Naive B cell (primary cell): ENCODE data around the gene PLCH2. TPM values are rescaled to one million over a fixed set of nuclear protein-coding genes. Genes with fewer than 3 reads are reported as not detected.
A peak's percentile ranks its signal among the peaks of the same experiment; 100 is the strongest.
"Not testable (repeated sequence)": the region's sequence is repeated elsewhere in the genome, so short reads cannot be mapped to it uniquely, and the experiment has no call there.

Source experiments
- ATAC-seq, 2 donors: fragments of 150-1000 bp; cut with Tn5 transposase; 2 replicates each; pipeline ENCODE4 v1.10.0; 2021; ENCODE audit warnings: low read depth in 2 of 2, mild to moderate bottlenecking in 2 of 2, moderate library complexity in 2 of 2
- DNase-seq: peaks from one replicate; pipeline ENCODE4 v3.0.0; 2022
- H3K27ac Mint-ChIP-seq, 6 donors: one replicate each; pipeline ENCODE4 v1.8.0; 2020 to 2022; ENCODE audit warnings: mild to moderate bottlenecking in 6 of 6, mixed read lengths in 6 of 6, moderate library complexity in 5 of 6, inconsistent platforms in 2 of 6
- H3K27me3 Mint-ChIP-seq, 3 donors: one replicate each; pipeline ENCODE4 v1.8.0; 2021 to 2022; ENCODE audit warnings: mixed read lengths in 3 of 3, mild to moderate bottlenecking in 1 of 3
- H3K36me3 Mint-ChIP-seq, 2 donors: one replicate each; pipeline ENCODE4 v1.8.0; 2020 to 2022; ENCODE audit warnings: mixed read lengths in 2 of 2, inconsistent platforms in 1 of 2, mild to moderate bottlenecking in 1 of 2
- H3K4me1 Mint-ChIP-seq, 3 donors: one replicate each; pipeline ENCODE4 v1.8.0; 2020 to 2022; ENCODE audit warnings: mixed read lengths in 3 of 3, inconsistent platforms in 1 of 3, mild to moderate bottlenecking in 1 of 3, moderate library complexity in 1 of 3
- H3K4me3 Mint-ChIP-seq, 8 donors: one replicate each; pipeline ENCODE4 v1.8.0; 2020 to 2022; ENCODE audit warnings: mild to moderate bottlenecking in 8 of 8, mixed read lengths in 8 of 8, moderate library complexity in 8 of 8, inconsistent platforms in 2 of 8
- H3K9me3 Mint-ChIP-seq, 7 donors: one replicate each; pipeline ENCODE4 v1.8.0; 2020 to 2022; ENCODE audit warnings: mixed read lengths in 7 of 7, mild to moderate bottlenecking in 5 of 7, inconsistent platforms in 2 of 7, moderate library complexity in 1 of 7
- polyA plus RNA-seq, 6 donors: library from polyadenylated mRNA; unstranded; fragments of 300-500 nt; fragmentation: Illumina TruSeq; gene quantifications; one replicate each; pipeline ENCODE4 v1.2.3, GENCODE V29; 2021; ENCODE audit warnings: low read depth in 6 of 6

Gene PLCH2
- polyA plus RNA-seq, 6 donors from 2014 or later: 0.94 to 2.5 (median 1.6) TPM

DNA sequence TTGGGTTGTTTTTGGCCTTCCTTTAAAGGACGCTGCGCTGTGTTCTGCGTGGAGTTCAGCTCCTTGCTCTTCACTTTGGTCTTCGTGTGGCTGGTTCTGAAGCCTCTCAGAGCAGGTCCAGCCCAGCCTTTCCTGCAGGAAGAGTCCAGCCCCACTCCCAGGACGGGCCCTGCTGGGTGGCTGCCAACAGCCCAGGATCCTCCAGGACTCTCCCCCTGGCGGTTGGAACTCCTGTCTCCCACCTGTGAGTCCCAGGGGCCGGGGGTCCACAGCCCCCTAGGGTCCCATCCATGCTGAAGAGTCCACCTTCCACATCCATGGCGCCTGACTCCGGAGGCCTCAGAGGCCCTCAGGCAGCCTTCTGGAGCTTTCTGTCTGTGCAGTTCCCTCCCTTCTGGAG is 75.5 kb downstream of the PLCH2 start:
- Mint-ChIP-seq H3K4me1 (peaks cover 35 to 61% (median 55%) of the 10 kb centered on the region in 3 donors), H3K4me3 (peak overlapping the region in 5 of 8 donors; percentile 12 to 54 (median 36)), H3K27ac (peak overlapping the region; percentile 28 to 97 (median 84))
- H3K27me3 Mint-ChIP-seq, H3K36me3 Mint-ChIP-seq, H3K9me3 Mint-ChIP-seq, ATAC-seq, DNase-seq: not testable (repeated sequence)

GRCh38 chr1:2552189-2552588 is 76.1 kb downstream of the PLCH2 start:
- Mint-ChIP-seq H3K27me3 (no peaks in the 10 kb centered on the region), H3K36me3 (no peaks in the 10 kb centered on the region), H3K4me1 (peaks cover 30 to 62% (median 62%) of the 10 kb centered on the region in 3 donors), H3K27ac (peak overlapping the region in 2 of 6 donors; percentile 45 to 62), H3K4me3 (no peak overlapping the region), H3K9me3 (no peaks in the 10 kb centered on the region)
- ATAC-seq (no peak), DNase-seq (no peak)

DNA sequence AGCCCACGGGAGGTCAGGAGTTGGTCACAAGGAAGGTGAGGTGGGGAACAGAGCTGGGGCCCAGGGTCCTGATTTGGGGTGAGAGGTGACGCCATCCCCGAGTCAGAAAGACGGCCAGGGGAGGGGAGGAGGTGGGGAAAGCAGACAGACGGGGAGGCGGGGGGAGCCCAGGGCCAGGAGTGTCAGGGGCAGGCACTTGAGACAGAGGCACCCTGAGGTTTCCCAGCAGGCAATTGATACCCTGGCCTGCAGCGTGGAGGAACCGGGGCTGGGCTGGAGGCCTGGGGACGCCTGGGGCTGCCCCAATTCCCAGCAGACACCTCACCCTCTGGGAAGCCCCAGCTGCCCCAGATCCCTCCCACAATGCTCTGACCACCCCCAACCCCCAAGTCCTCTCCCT is 77.0 kb downstream of the PLCH2 start:
- DNase-seq, H3K27me3 Mint-ChIP-seq, ATAC-seq, H3K36me3 Mint-ChIP-seq, H3K9me3 Mint-ChIP-seq: not testable (repeated sequence)
- Mint-ChIP-seq H3K4me3 (peak overlapping the region in 1 of 8 donors; percentile 29), H3K4me1 (peaks cover 34 to 61% (median 61%) of the 10 kb centered on the region in 3 donors), H3K27ac (peak overlapping the region in 2 of 6 donors; percentile 12 to 45)

- Mint-ChIP-seq H3K27ac (peak overlapping the region in 4 of 6 donors; percentile 52 to 100 (median 98)), H3K36me3 (no peaks in the 10 kb centered on the region), H3K4me1 (peaks cover 39 to 58% (median 57%) of the 10 kb centered on the region in 3 donors), H3K4me3 (peak overlapping the region in 7 of 8 donors; percentile 78 to 99 (median 95)), H3K27me3 (no peaks in the 10 kb centered on the region), H3K9me3 (no peaks in the 10 kb centered on the region)
- ATAC-seq: no peak
- no peak for DNase-seq
Measured at GRCh38 chr1:2553871-2554620, 78.0 kb downstream of the PLCH2 start.

DNA sequence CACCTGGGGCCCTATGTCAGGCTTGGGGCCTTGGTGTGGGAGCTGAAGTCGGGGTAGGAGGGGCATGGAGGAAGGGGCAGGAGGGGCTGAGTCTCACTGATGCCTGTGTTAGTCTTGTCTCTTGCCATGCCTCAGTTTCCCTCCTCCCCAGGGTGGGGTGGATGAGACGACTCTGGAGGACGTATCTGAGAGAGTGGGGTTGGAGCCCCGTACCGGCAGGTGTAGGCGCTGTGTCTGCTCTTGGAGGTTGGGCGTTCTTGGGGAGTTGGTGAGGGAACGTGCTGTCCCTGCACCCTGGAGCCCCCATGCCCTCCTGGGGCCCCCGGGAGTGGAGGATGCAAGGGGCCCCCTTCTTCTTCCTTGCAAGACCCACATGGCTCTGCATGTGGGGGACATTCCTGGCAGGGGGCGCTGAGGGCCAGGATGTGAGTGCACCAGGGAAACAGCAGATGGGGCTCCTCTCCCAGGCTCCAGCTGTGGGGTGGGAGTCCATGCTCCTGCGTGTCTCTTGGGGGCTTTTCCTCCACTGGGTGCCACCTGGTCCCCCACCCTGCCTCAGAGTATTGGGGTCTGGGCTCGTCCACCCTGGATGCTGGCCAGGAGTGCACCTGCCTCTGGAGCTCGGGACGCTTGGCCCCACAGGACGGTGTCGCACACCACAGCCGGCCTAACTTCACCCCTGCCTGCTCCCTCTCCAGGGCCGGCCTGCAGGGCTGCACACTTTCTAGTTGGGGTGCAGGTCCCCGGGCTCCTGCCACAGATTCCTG is 78.7 kb downstream of the PLCH2 start:
- DNase-seq (peak; percentile 63), ATAC-seq (peak; percentile 17 to 36)
- no peaks in the 10 kb centered on the region for H3K27me3 Mint-ChIP-seq
- H3K4me1 Mint-ChIP-seq: peaks cover 37 to 54% (median 52%) of the 10 kb centered on the region in 3 donors
- H3K4me3 Mint-ChIP-seq: peak overlapping the region; percentile 78 to 99 (median 96)
- H3K9me3 Mint-ChIP-seq: no peaks in the 10 kb centered on the region
- no peaks in the 10 kb centered on the region for H3K36me3 Mint-ChIP-seq
- peak overlapping the region; percentile 86 to 100 (median 98) for H3K27ac Mint-ChIP-seq

Other genes starting within 250 kb of the PLCH2 start
- gene SKI, start 248.0 kb upstream of the PLCH2 start, polyA plus RNA-seq: 1 to 10 TPM in 1 of 6 donors, under 1 TPM in 4, not detected in 1; 0.26 to 1.3 (median 0.52) TPM
- gene MORN1, start 84.7 kb upstream of the PLCH2 start, polyA plus RNA-seq: 1 to 10 TPM in 5 of 6 donors, under 1 TPM in 1; 0.29 to 7.1 (median 6.1) TPM
- gene RER1, start 84.4 kb upstream of the PLCH2 start, polyA plus RNA-seq: 100 to 1,000 TPM; 116 to 129 (median 121) TPM
- gene PEX10, start 63.7 kb upstream of the PLCH2 start, polyA plus RNA-seq: 10 to 100 TPM; 10.7 to 24.1 (median 15.1) TPM
- gene PANK4, start 50.3 kb downstream of the PLCH2 start, polyA plus RNA-seq: 10 to 100 TPM in 3 of 6 donors, 1 to 10 TPM in 3; 8.6 to 22.2 (median 9.9) TPM
- not detected for gene HES5, start 54.0 kb downstream of the PLCH2 start, polyA plus RNA-seq
- gene TNFRSF14, start 80.1 kb downstream of the PLCH2 start, polyA plus RNA-seq: 10 to 100 TPM; 40.7 to 75.6 (median 50.4) TPM
- gene PRXL2B, start 110.5 kb downstream of the PLCH2 start, polyA plus RNA-seq: 10 to 100 TPM; 11.6 to 18.6 (median 13.7) TPM
- 1 to 10 TPM in 5 of 6 donors, not detected in 1; 1.0 to 8.5 (median 5.3) TPM for gene MMEL1, start 156.7 kb downstream of the PLCH2 start, polyA plus RNA-seq